ENCODE results near the gene SCAF11.

SCAF11 gene

DNA sequence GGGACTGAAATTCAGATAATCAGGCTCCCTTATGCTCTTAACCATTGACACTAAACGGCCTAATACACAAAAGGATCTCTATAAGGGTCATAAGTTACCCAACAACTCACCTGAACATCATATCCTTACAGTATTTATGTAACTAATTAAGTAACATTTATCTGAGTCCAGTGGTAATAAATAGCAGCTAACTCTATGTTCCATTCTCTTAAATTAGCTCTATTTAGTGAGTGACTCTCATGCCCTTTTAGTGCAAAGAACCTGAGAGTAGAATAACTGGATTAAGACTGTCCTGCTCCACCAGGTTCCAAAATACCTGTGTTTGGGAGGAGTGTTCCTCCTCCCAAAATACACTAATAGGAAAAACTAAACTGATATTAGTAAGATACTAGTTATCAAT lies 9.8 kb downstream of the SCAF11 start:
- no peak for DNase-seq

DNA sequence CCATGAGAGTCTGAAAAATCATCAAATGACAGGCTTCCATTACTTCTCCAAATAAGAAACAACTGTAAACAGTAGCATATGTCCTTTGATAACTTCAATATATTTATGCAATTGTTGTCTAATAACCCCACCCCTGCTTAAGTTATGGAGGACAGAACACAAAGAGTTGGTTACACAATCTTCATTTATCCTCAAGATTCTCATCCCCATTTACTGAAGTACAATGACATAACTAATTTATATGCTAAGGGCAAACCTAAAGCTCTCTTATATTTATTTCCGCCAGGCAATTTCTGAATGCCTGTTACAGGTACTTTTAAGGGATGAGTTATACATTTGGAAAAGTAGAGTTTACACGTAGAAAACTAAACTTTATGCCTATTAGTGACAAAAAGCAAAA lies 12.3 kb downstream of the SCAF11 start:
- no peak for DNase-seq

DNA sequence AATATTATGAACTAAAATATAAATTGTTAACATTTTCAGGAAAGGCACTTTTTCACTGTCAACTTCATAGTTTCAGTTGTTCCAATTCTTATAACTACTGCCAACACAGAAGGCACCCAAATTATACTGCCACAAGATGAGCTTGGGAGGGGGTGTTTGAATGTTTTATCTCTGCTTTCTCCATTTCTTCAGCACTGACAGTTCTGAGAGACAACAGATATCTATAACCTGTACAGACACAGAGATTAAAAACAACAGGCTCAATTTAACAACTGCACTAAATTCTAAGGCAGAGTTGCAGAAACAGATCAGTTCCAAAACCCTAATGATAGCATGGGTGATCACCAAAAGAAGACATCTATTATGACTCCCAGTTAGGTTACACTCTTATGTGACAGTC lies 12.8 kb downstream of the SCAF11 start:
- DNase-seq: no peak

- no peak for DNase-seq
These were observed 14.9 kb downstream of the SCAF11 start for GRCh38 chr12:45975506-45975905.

GRCh38 chr12:45974883-45975282 lies 15.5 kb downstream of the SCAF11 start:
- no peak for DNase-seq

GRCh38 chr12:45974171-45974719 lies 16.1 kb downstream of the SCAF11 start:
- DNase-seq: no peak

DNA sequence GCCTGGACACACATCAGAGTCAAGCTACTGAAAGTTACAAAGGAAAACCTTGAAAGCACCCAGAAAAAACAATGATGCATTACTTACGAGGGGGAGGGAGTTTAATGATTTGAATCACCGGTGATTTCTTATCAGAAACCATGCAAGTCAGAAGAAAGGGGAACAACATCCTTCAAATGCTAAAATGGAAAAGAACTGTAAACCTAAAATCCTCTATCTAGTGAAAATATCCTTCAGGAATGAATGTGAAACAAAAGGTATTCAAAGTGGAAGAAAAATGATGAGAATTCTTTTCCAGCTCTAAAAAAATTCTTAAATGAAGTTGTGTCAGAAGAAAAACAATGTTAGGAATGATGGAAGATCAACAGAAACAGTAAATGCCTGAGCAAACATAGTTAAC lies 16.8 kb downstream of the SCAF11 start:
- no peak for DNase-seq

DNA sequence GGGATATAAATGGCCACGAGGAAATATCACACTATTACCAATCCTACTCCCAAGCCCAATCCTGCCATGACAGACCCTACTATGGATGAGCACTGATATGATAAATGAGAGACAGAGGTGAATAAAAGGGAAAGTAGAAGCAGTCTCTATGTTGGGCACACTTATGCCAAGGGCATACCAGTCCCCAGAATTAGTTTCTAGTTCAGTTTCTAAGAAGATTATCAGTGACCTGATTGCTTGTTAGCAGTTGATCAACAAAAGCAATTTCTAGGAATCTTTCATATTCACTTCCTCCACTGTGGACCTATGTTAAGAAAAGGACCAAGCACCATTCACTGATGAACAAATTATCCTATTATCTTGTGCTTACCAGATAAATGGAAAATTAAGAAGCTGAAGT lies 20.0 kb downstream of the SCAF11 start:
- no peak for DNase-seq

- DNase-seq: no peak
These were observed 21.3 kb downstream of the SCAF11 start for GRCh38 chr12:45969084-45969483.

- no peak for DNase-seq
These were observed 23.9 kb downstream of the SCAF11 start for GRCh38 chr12:45966486-45966885.

GRCh38 chr12:45962553-45963325 lies 27.6 kb downstream of the SCAF11 start:
- DNase-seq: no peak

- DNase-seq: no peak
These were observed 30.6 kb downstream of the SCAF11 start for GRCh38 chr12:45959728-45960127.

GRCh38 chr12:45959025-45959424 lies 31.3 kb downstream of the SCAF11 start:
- no peak for DNase-seq

- DNase-seq: no peak
These were observed 41.8 kb downstream of the SCAF11 start for GRCh38 chr12:45948546-45948945.

- no peak for DNase-seq
These were observed 43.9 kb downstream of the SCAF11 start for GRCh38 chr12:45946435-45946834.

GRCh38 chr12:45944771-45945170 lies 45.6 kb downstream of the SCAF11 start:
- DNase-seq: no peak

- DNase-seq: no peak
These were observed 50.6 kb downstream of the SCAF11 start for GRCh38 chr12:45939759-45940158.

DNA sequence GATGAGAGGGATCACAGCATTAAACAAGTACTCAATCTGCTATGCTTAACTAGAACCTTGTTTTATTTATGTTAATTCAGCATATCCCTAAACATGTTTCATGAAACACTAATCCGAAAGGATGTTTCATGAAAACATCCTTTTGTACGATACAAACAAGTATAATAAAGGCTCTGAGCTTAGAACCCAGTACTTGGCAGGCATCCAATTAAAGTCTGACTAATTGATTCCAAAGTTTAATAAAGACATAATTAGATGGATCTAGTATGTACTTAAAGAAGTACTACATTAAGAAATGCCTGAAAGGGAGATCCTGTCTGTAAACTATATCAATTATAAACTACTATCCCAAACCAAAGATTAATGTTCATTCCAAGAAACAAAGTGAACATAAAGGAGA lies 51.8 kb downstream of the SCAF11 start:
- DNase-seq: no peak

DNA sequence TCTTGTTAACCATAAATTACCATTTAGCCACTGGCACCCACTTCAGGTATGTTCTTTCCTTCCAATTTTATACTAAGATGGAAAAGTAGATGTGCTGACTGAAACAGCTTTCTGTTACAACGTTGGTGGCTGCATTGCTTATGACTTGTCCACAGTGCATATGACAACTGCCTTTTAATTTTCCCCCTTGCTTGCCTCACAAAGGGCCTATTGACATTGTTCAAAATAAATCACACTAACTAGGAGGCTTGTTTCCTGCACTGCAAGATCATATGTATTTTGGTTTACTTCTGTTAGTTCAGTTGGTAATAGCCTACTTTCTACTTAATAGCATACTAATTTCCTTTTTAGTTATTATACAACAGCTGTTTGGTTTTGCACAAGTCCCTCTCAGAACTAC lies 55.4 kb downstream of the SCAF11 start:
- DNase-seq: no peak

DNA sequence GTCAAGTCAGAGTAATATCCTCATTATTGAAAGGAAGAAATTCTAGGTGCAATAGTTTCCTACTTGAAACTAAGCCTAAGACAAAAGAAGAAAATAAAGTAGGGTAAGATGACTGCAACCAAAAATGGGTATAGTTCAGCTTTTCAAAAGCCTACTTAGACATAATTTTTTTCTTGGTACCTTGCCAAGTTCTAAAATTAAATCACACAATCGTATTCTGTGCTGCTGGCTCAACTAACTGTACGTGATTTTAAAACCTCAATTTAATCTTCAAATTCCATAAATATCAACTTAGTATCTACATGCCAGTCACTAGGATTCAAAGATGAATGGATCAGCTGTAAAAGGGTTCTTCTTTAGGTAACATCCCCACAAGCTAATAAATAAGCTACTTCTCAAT lies 56.9 kb downstream of the SCAF11 start:
- no peak for DNase-seq

DNA sequence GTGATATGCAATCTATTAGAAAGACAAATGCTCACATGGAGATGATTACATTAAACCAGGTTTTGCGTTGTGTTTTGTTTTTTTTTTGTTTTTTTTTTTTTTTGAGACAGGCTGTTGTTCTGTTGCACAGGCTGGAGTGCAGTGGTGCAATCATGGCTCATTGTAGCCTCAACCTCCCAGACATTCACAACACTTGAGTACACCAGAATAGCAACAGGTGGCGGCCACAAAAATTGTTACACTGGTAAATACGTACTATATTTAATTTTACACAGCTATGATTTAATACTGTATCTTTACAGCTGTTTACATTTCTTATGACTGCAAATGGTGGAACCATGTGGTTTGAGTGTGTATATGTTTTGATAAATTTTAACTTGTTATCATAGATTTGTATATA lies 60.0 kb downstream of the SCAF11 start:
- DNase-seq: no peak

DNA sequence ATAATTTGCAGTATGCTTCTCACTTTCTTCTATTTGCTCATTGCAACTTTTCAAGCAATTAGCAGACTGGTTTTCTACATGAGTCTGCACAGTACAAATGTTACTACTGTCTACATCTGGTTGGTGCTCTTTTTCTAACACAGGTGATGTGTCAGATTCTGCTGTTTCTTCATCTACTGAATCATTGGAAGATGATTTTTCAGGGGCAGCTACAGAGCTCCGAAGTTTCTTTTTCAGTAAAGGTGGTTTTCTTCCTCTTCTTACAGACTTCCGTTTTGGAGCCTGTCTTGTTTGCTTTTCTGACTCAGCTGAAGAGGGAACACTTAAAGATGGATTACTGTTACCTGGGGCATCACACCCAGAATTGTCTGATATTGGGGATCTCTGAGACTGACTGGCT lies 62.1 kb downstream of the SCAF11 start:
- DNase-seq: no peak

GRCh38 chr12:45918818-45919217 lies 71.6 kb downstream of the SCAF11 start:
- no peak for DNase-seq

- DNase-seq: no peak
These were observed 75.0 kb downstream of the SCAF11 start for GRCh38 chr12:45915405-45915804.

All from anterior cingulate cortex (tissue), 58 donors.